HG02885 (cell line): ENCODE measurements around the gene ANTXR1.
"Not testable (repeated sequence)": the region's sequence is repeated elsewhere in the genome, so short reads cannot be mapped to it uniquely, and the experiment has no call there.

Experiments
- ATAC-seq: cut with Tn5 transposase; IDR thresholded peaks from one replicate; pipeline ENCODE4 v1.9.1; 2021; ENCODE audit warnings: mild to moderate bottlenecking; ENCODE audit not compliant: unreplicated experiment, poor library complexity

ANTXR1 gene

GRCh38 chr2:69248232-69248631 is 235.3 kb downstream of the ANTXR1 start:
- no peak for ATAC-seq

DNA sequence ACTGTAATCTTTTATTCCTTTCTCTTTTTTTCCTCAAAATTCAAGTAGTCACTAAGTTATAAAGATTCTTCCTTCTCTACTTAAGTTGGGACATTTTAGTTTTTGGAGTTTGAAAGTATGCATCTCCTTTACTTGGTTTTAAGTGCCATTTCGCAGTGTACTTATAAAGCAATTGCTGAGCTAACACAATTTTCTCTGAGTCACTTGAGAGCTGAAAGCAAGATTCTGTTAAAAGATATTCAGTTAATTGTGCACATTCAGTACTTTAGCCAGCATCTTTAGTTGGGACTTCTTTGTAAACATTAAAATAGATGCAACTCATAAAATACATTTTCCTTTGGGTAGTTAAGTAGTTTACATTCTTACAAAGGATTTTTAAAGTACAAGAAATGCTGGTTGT is 238.0 kb downstream of the ANTXR1 start:
- ATAC-seq = no peak

GRCh38 chr2:69251943-69252342 is 239.0 kb downstream of the ANTXR1 start:
- no peak for ATAC-seq

- ATAC-seq = no peak
Observed at GRCh38 chr2:69253112-69253511, 240.1 kb downstream of the ANTXR1 start.

- no peak for ATAC-seq
Observed at GRCh38 chr2:69253611-69254301, 240.8 kb downstream of the ANTXR1 start.

- ATAC-seq = no peak
Observed at GRCh38 chr2:69255760-69256159, 242.8 kb downstream of the ANTXR1 start.

DNA sequence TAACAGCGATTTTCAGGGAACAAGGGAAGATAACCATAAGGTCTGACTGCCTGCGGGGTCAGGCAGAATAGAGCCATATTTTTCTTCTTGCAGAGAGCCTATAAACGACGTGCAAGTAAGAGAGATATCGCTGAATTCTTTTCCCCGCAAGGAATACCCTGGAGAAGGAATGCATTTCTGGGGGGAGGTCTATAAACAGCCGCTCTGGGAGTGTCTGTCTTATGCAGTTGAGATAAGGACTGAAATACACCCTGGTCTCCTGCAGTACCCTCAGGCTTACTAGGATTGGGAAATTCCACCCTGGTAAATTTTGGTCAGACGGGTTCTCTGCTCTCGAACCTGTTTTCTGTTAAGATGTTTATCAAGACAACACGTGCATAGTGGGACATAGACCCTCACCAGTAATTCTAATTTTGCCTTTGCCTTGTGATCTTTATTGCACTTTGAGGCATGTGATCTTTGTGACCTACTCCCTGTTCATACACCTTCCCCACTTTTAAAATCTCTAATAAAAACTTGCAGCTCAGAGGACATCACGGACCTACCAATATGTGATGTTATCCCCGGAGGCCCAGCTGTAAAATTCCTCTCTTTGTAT is 247.1 kb downstream of the ANTXR1 start:
- ATAC-seq = not testable (repeated sequence)

- ATAC-seq = no peak
Observed at GRCh38 chr2:69260666-69261065, 247.7 kb downstream of the ANTXR1 start.

DNA sequence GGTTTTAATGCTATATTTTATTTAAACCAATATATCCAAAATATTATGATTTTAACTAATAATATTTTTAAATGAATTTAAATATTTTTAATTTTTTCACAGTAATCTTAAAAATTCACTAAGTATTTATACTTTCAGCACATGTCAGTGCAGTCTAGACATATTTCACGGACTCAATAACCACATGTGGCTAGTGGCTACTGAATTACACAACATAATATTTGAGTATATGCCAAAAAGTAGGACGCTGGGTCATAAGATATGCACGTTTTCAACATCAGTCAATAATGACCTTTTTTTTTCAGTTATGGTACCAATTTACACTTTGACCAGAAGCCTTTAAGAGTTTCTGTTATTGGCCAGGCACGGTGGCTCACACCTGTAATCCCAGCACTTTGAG is 256.4 kb downstream of the ANTXR1 start:
- ATAC-seq = no peak

- no peak for ATAC-seq
Observed at GRCh38 chr2:69271831-69272257, 258.9 kb downstream of the ANTXR1 start.

DNA sequence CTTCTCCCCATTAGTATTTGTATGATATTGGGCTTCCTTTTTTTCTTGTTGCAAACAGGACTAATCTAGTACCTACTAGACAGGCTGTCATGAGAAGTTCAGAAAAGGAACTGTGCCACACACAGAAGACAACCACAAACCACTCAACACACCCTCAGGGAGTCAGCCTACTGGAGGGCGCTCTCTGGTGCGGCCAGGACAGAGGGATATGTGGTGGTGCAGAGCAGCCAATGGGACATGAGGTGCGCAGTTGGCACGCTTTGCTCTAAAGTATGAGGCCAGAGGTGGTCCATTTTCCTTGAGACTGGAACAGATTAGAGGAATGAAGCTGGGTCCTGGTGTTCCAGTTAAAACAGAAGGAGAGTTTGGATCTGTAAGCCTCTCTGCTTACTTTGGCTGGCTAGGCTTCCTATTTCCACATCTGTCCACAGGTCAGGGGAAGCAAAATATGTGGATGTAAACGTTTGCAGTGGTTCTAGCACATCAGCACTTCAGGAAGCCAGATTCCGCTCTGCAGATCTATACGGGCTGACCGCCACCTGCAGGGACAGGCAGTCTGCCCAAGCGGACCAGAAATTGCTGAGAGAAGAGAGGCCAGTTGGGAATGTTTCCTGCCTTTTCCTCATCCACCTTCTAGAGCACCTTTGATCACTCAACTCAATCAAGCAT is 260.0 kb downstream of the ANTXR1 start:
- ATAC-seq = no peak

- no peak for ATAC-seq
Observed at GRCh38 chr2:69275490-69275889, 262.5 kb downstream of the ANTXR1 start.

- no peak for ATAC-seq
Observed at GRCh38 chr2:69278366-69278765, 265.4 kb downstream of the ANTXR1 start.

- no peak for ATAC-seq
Observed at GRCh38 chr2:69279211-69279610, 266.2 kb downstream of the ANTXR1 start.

DNA sequence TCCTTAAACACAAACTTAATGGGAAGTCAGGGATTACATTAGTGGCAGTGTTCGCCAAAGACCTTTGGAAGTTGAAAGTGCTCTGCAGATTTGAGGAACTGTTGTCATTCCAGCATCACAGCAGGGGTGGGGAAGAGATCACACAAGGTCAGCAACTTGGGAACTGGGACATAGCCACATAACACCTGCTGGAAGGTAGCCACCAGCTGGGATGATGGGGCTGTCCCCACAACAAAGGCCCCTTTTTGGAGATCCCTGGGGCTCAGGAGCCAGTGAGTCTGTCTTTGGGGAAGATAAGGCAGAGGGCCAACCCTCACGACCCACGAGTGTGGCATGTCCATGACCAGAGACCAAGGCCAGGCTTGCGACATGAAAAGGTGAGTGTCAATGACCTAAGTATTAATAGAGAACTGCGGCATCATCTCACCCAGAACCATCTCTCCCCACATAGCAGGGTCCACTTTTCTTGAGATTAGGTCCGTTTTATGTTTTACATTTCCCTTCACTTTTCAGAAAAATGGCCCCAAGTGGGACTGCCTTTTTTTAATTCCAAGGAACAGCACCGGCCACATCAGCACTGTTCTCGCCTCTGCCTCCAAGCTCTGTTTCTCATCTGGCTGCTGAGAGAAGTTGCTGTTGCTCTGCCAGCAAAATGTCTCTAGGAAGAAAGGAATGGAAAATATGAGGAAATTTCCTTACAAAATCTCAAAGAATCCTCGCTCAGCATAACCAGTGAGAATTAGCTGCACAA is 267.1 kb downstream of the ANTXR1 start:
- ATAC-seq = no peak

DNA sequence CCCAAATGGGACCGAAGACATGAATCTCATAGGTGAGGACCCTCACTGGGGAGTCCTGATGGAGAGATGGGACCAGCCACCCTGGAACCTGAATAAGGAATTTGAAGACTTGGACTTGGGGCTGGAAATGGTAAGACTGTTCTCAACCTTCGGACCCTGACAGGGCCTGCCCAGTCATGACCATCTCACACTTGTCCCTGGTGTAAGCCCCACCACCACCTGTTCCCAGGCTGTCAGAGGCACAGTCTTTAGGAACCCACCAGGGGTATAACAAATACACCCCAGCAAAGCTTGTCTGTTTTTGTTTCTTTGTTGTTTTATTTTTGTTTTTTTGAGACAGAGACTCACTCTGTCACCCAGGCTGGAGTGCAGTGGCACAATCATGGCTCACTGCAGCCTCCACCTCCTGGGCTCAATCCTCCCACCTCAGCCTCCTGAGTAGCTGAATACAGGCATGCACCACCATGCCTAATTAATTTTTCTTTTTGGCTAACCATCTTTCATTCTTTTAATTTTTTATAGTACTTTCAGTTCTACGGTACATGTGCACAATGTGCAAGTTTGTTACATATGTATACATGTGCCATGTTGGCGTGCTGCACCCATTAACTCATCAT is 267.9 kb downstream of the ANTXR1 start:
- no peak for ATAC-seq

- ATAC-seq = no peak
Observed at GRCh38 chr2:69285379-69285894, 272.5 kb downstream of the ANTXR1 start.

GRCh38 chr2:69287544-69287943 is 274.6 kb downstream of the ANTXR1 start:
- no peak for ATAC-seq

DNA sequence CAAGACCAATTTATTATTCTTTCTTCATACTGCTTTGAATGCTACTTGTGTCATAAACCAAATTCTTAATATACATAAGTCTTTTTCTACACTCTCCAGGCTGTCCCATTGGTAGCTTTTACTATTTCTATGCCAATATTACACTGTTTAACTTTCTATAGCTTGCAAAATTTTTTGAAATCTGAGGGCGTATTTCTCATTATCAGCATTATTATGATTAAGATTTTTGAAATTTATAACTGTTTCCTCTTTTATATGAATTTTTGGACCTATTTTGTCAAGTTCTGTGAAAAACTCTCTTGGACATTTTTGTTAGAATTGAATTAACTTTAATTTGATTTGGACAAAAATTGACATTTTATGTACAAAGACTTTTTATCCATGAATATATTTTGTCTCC is 275.4 kb downstream of the ANTXR1 start:
- ATAC-seq = no peak

GRCh38 chr2:69291004-69291650 is 278.1 kb downstream of the ANTXR1 start:
- no peak for ATAC-seq
